Head of caudate nucleus (tissue), 42 donors: Measurements from ENCODE around the gene KDM7A.
"Not testable (repeated sequence)": the region's sequence is repeated elsewhere in the genome, so short reads cannot be mapped to it uniquely, and the experiment has no call there.

ENCODE experiments used
- DNase-seq, 42 donors: peaks; one replicate each; pipeline versions ENCODE4 v3.0.0 to v3.0.0-alpha.2; 2020 to 2021; ENCODE audit warnings: mixed read lengths in 7 of 42
- intact Hi-C: fragments of 100-400 bp; cut with DNase I; formaldehyde crosslinking; loops from one replicate; pipeline ENCODE4 v1.15.0; 2022

Gene KDM7A

DNA sequence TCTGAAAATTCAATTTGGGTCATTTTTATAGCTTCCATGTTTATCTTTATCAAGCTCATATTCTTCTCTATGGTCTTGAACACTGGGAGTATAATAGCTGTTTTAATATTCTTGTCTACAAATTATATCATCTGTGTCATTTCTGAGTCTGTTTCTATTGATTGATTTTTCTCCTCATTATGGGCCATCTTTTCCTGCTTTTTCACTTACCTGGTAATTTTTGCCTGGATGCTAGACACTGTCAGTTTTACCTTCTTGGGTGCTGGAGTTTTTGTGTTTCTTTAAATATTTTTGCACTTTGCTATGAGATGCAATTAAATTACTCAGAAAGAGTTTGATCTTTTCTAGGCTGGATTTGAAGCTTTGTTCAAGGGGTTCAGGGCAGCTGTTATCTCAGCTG is 26.8 kb upstream of the KDM7A start:
- intact Hi-C loops = no loop called here
- no peak for DNase-seq

DNA sequence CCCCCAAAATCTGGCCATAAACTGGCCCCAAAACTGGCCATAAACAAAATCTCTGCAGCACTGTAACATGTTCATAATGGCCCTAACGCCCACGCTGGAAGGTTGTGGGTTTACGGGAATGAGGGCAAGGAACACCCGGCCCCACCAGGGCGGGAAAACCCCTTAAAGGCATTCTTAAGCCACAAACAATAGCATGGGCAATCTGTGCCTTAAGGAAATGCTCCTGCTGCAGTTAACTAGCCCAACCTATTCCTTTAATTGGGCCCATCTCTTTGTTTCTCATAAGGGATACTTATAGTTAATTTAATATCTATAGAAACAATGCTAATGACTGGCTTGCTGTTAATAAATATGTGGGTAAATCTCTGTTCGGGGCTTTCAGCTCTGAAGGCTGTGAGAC is 26.2 kb upstream of the KDM7A start:
- intact Hi-C loops, DNase-seq: not testable (repeated sequence)

DNA sequence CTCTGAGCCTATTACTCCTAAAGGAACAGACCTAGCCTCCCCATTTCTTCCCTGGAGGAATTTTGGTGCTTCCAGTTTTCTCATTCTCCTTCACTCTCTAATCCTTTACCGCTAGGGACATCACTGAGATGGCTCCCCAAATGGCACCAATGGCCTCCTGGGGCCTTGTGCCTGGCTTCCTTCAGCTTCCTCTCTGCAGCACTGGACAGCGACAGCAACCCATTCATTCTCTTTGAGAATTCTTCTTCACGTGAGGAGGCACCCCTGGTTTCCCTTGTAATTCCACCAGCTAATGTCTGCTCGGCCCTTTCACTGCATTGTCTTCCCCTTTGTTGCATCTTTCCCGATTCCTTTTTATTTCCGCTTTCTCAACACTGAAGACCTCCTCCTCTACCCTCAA is 24.6 kb upstream of the KDM7A start:
- intact Hi-C loops = no loop called here
- no peak for DNase-seq

DNA sequence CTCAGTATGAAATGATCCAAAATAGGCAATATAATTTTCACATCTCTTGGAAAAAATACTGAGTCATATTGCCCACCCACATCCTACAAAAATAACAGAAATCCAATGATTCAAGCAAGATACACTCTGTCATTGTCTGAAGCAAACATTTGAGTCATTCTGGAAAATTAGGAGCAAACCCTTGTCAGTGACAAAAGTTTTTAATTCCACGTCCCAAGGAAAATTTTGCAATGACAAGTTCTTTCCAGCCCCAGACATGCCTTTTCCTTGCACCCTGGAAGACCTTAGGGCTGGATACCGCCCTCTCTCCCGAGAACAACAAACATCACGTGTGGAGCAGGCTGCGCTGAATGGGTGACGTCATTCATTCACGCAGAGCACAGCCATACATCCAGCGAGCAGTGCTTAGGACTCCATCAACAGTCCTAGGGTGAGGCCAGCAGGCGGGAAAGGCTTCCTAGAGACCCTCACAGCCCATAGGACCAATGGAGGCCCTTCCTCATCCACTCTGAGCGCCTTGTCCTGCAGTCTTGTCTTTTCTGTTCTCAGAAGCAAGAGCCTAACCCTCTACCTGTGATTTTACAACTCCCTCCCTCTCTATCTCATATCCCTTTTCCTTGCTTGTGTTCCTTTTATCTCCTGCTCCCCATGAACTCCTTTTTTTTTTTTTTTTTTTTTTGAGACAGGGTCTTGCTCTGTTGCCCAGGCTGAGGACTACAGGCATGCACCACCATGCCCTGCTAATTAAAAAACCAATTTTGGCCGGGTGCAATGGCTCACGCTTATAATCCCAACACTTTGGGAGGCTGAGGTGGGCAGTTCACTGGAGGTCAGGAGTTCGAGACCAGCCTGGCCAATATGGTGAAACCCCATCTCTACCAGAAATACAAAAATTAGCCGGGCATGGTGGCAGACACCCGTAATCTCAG is 23.5 kb upstream of the KDM7A start:
- peak in 37 of 42 donors; percentile 11 to 73 (median 38) for DNase-seq
- intact Hi-C loops = no loop called here

DNA sequence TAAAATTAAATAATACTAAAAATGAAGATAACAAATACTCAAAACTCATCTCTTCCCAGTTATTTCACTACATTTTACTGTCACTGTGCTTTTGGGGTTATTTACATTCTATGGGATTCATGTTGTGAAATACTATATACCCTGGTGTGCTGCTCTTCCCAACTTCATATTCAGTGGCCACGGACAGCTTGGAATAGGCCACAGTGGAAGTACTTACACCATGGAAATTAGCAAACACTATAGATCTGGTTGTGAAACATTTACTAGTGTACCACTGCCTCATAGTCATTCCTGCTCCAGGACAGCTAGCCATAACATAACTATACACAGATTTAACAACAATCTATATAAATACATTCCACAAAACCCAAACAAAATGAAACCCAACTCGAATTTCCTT is 21.2 kb upstream of the KDM7A start:
- DNase-seq = no peak
- intact Hi-C loops = no loop called here

DNA sequence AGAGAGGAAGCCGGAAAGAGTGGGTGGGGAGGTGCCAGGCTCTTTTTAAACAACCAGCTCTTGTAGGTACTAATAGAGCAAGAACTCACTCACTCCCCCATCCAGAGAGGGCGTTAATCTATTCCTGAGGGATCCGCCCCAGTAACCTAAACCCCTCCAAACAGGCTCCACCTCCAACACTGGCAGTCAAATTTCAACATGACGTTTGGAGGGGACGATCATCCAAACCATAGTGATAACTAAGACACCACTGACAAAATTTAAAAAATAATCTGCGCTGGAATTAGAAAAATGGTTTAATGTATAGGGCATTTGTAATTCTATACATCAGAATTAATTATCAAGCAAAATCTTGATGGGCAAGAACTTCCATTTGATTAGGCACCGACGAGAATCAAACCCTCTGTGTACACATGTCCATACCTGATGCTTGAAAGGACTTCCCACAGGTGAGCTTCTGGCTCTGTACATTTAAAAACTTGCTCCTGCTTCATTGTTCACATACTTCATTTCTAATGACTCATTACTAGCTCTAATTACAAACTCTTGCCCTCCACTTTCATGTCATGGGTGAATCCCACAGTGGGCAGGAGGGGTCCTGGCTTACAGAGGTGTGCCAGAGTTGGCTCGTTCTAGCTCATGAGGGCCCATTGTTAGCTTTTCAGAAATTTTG is 20.6 kb upstream of the KDM7A start:
- intact Hi-C loops = no loop called here
- peak in 8 of 42 donors; percentile 5 to 51 (median 24) for DNase-seq

DNA sequence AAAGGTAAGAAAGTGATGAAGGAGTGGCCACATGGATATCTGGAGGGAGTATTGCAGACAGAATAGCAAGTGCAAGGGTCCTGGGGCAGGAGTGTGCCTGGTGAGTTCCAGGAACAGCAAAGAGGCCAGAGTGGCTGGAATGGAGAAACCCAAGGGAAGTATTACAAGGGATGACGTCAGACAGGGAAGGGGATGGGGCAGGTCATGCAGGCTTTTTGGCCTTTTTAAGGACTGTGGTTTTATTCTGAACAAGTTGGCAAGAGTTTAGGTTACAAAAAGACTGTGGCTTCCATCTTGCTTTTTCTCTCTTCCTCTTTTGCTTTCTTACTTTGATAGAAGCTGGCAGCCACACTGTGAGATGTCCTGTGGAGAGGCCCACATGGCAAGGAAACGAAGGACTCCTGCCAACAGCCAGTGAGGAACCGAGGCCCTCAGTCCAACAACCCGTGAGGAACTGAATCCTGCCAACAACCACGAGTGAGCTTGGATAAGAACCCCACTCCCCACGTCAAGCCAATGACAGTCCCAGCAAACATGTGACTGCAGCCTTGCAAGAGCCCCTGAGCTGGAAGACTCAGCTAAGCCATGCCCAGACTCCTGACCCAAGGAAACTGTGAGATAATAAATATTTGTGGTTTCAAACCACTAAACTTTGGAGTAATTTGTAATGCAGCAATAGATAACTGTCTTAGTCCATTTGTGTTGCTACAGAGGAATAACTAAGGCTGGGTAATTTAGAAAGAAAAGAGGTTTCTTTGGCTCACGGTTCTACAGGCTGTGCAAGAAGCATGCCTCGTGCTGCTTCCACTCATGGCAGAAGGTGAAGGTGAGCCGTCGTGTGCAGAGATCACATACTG is 19.8 kb upstream of the KDM7A start:
- peak in 1 of 42 donors; percentile 40 for DNase-seq
- intact Hi-C loops = no loop called here

DNA sequence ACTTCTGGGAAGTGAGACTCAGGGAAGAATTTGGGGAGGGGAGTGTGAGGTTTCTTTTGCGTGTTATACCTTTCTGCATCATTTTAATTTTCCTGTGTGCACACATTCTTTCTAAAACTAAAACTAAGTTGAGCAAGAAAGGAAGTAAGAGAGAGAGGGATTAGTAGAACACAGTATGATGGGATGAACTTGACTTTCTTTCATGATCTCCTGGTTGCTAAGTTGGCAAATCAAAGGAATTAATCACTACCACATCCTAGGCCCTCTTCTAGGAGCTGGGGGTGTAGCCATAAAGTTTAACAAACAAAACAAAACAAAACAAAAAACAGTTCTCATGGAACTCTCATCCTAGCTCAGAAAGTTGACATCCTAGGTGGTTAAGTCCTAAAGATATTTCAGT is 19.1 kb upstream of the KDM7A start:
- intact Hi-C loops = no loop called here
- no peak for DNase-seq

DNA sequence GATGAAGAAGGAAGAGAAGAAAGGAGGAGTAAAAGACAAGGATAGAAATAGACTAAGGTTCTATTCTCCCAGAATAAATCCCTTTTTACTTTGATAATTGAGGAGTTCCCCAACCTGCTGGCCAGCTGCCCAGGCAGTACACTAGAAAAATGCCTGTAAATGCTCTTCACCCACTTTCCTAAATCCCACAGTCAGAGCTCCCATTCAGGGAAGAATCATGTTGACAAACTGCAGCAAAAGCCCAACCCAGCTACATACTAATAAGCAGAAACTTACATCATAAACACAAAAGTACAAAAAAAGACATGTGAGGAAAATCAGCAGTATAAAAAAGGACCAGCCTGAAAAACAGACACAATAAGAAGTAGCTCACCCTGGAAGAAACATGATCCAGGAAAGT is 15.8 kb upstream of the KDM7A start:
- intact Hi-C loops = no loop called here
- peak in 1 of 42 donors; percentile 24 for DNase-seq

DNA sequence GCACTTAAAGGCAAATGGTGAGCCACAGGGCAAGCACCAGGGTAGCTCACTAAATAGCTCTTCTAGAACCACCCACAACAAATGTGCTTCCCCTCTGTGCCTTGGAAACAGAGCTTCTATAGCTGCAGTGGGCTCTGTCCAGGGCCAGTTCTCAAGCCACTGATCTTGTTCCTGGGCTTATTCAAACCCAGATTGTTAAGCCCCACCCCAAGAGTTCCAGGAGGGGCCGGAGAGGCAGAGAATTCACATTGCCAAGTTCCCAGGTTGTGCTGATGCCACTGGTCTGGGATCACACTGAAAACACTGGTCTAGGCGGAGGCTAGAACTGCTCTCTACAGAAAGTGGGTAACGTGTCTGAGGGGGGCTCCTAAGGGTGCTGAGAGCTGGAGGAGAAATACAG is 15.4 kb upstream of the KDM7A start:
- peak in 1 of 42 donors; percentile 2 for DNase-seq
- intact Hi-C loops = no loop called here

DNA sequence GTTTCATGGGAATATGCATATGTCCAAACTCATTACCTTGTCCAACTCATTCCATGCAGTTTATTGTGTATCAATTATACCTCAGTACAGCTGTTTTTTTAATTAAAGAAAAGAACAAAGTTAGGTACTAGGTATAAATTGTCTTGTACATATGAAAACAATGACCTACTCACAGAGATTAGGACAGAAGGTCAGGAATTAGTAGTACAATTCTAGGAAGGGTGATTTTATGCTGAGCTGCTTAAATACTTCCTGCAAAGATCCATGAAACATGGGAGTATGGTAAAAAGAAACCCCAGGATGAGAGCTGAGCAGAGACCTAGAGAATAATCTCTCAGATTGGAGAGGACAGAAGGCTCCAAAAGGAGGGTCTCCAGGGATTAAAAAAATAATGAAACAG is 13.8 kb upstream of the KDM7A start:
- intact Hi-C loops = no loop called here
- no peak for DNase-seq

DNA sequence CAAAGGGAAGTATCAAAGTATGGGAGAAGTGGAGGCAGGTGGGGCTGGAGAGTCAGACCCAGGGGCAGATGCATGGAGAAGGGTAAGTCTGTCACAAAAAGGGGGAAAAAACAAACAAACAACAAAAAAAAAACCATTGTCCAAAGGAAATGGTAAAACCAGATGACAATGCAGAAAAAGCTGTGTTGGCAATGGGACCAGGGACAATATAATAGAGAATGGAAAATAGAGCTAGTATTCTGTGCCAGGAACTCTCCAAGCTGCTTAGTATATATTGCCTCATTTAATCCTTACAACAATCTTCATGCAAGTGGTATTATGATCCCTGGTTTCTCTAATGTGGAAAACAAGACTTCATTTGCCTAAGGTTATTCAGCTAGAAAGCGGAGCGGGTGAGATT is 13.1 kb upstream of the KDM7A start:
- intact Hi-C loops = no loop called here
- peak in 1 of 42 donors; percentile 3 for DNase-seq

DNA sequence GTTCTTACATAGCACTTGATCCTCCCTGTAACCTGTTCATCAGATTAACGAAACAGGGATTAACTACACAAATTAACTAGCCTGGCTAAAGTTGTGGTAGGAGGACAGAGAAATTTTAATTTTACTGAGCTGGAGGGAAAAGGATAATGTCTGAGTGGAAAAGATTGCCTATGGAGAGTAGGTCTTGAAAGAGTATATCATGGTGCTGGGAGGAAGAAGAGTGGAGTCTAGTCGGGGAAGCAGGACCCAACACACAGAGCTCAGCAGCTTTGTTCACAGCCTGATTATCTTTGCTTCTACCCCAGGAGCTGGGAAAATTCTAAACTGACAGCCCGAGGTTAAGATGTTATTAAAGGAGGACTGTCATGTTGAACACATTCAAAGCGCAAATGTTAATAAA is 6.1 kb upstream of the KDM7A start:
- no peak for DNase-seq
- intact Hi-C loops = no loop called here

DNA sequence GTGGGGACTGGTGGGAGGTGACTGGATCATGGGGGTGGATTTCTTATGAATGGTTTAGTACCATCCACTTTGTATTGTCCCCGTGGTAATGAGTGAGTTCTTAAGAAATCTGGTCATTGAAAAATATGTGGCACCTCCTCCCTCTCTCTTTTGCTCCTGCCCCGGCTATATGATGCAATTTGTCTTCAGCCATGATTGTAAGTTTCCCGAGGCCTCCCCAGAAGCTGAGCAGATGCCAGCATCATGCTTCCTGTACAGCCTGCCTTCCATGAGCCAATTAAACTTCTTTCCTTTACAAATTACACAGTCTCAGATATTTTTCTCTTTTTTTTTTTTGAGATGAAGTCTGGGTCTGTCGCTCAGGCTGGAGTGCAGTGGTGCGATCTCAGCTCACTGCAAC is 2.6 kb upstream of the KDM7A start:
- no peak for DNase-seq
- intact Hi-C loops = loop anchor here (5.0 to 10.0 kb wide), 2 partner anchors 148 to 305 kb away; no protein-coding TSS in a partner anchor

DNA sequence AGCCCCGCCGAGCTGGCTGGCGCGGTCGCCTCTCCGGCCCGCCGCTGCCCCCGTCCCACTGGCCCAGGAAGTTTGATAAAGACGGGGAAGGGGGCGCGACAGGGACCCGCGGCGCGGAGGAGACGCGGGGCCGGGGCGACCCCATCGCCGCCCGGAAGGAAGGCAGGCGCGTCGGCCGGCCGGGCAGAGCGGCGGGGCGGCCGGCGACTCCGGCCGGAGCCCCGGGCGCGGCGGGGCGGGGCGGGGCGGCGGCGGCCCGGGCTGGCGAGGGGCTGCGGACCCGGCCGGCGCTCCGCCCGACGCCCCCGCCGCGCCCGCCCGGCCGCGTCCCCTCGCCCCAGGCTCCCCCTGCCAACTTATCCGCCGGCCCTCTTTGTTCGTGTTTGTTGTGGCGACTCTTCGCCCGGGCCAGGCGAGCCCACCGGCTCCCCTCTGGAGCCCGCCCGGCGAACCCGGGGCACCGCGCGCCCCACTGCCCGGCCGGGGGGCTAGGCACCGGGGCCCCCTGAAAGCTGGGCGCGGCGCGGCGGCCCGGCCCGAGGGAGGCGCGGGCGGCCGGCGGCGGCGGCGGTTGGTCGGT is 571 bp downstream of the KDM7A start:
- peak in 9 of 42 donors; percentile 3 to 38 (median 28) for DNase-seq
- intact Hi-C loops = loop anchor here (5.0 to 10.0 kb wide), 2 partner anchors 151 to 309 kb away; no protein-coding TSS in a partner anchor

DNA sequence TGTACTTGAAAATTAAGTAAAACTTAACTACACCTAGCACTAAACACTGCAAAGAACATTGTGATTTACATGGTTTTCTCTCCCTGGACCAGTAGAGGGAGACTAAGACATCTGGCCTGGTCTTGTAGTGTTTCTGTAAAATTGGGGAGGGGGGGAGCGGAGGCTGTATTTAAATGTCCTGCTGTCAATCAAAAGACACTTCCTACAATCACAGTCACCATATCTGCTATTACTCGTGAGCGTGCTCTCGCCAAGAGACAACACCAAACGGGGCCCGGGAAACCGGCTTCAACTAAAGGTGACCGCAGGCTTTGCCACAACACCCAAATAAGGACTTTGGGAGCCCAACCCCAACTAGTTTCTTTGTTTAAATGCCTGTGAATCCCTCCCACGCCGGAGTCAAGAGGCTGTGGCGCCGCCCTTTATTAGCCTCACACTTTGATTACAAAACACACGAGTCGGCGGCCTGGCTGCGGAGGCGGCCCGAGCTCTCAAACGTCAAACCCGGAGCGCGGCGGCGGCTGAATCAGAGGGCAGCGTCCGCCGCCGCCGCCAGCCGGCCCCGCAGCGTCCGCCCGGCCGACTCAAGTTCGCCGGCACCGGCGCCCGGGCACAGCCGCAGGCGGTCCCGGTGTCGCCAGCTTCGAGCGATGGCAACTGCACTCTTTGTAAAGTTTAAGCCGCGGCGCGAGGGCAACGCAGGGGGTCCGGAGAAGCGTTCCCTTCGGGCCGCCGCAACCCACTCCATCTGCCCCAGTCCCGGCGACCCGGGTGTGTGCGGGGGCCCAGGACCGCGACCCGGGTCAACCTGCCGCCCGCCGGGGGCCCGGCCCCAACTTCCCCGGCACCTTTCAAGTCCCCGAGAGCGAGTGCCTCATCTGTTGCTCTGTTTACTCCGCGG is 1.3 kb downstream of the KDM7A start:
- intact Hi-C loops = loop anchor here (5.0 to 10.0 kb wide), 2 partner anchors 152 to 309 kb away; no protein-coding TSS in a partner anchor
- peak; percentile 56 to 88 (median 73) for DNase-seq

DNA sequence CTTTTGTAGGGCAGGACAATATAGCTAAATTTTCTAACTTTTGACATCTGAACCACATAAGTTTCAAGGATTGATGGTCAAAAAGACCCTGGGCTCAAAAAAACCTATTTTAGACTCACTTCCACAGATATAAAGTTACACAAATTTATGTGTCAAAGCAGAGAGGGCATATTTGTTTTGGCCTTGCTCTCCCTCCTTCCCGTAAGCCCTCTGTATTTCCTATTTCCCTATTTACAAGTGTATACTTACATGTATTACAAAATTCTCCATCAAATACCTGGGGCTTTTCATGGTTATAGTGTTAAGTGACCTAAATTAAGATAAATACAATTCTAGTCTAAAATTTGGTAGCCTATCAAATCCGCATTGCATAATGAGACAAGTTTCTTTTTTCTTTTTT is 2.6 kb downstream of the KDM7A start:
- DNase-seq = no peak
- intact Hi-C loops = loop anchor here (10.0 kb wide), 1 partner anchor 311 kb away; no protein-coding TSS in a partner anchor

DNA sequence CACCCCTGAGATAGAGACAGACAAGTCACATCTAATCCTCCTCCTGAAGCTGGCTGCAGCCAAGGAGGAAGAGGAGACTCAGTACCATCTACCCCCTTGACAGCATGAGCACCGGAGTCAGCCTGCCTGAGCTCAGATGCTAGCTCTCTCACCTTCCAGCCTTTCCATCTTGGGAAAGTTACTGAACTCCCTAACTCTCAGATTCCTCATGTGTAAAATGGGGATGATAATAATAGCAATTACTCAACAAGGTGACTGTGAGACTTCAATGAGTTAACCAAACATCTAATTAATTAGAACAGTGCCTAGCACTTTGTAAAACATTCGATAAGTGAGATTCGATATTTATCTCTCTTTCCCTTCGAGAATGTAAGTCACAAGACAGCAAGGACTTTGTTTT is 6.4 kb downstream of the KDM7A start:
- no peak for DNase-seq
- intact Hi-C loops = loop anchor here (10.0 kb wide), 1 partner anchor 314 kb away; no protein-coding TSS in a partner anchor
